ENCODE data around the gene ATP2B2. TPM values are rescaled to one million over a fixed set of nuclear protein-coding genes. Genes with fewer than 3 reads are reported as not detected.

Gene ATP2B2
- total and polyA plus RNA-seq, 2 donors (not counting 1 experiment from before 2014, with no cell fraction given), result not detected

GRCh38 chr3:10463533-10464434 lies 41.6 kb downstream of the ATP2B2 start:
- TF ChIP-seq EZH2 (IDR thresholded peaks at IDR 0.05; ENCODE audit: borderline replicate concordance, insufficient read depth, low read depth, low read length, poor library complexity, severe bottlenecking) (no peak), CTCF (IDR thresholded peaks at IDR 0.05) (no peak)
- H3K9ac ChIP-seq (ENCODE audit: low read length), result no peak overlapping the region
- H3K4me2 ChIP-seq (replicated peaks; ENCODE audit: low read depth, low read length, poor library complexity, severe bottlenecking), result no peak overlapping the region

More at GRCh38 chr3:10463533-10464434, 41.6 kb downstream of the ATP2B2 start:
- no peak for DNase-seq
- Histone ChIP-seq H3K4me3 (ENCODE audit: control extremely low read depth in 1 of 5, extremely low read depth in 1 of 5, insufficient read depth in 1 of 5, low read depth in 2 of 5, low read length in 4 of 5) (no peak overlapping the region), H4K20me1 (ENCODE audit: control insufficient read depth, insufficient read depth, low read length, poor library complexity, severe bottlenecking) (no peaks in the 10 kb centered on the region), H3K79me2 (ENCODE audit: control insufficient read depth, insufficient read depth, low read length) (no peaks in the 10 kb centered on the region), H3K36me3 (replicated peaks in 1 of 2; ENCODE audit: control extremely low read depth in 1 of 2, control insufficient read depth in 1 of 2, extremely low read depth in 1 of 2, insufficient read depth in 2 of 2, low read length in 1 of 2) (no peaks in the 10 kb centered on the region), H3K27me3 (replicated peaks in 1 of 4; ENCODE audit: control extremely low read depth in 1 of 4, control insufficient read depth in 3 of 4, insufficient read depth in 4 of 4, low read length in 3 of 4) (peaks cover 0 to 28% (median 1%) of the 10 kb centered on the region in 4 experiments), H2AFZ (ENCODE audit: insufficient read depth, low read depth, low read length, poor library complexity, severe bottlenecking) (no peak overlapping the region), H3K4me1 (ENCODE audit: control insufficient read depth in 2 of 2, insufficient read depth in 2 of 2, low read length in 2 of 2) (peaks cover 0 to 6% of the 10 kb centered on the region in 2 donors), H3K9me3 (ENCODE audit: control extremely low read depth in 1 of 3, control insufficient read depth in 2 of 3, insufficient read depth in 1 of 3, low read length in 2 of 3) (peaks cover 0 to 7% (median 0%) of the 10 kb centered on the region in 3 donors), H3K27ac (ENCODE audit: low read length in 2 of 2) (no peak overlapping the region)
- peaks cover 7% of the 10 kb centered on the region for H3K4me1 Mint-ChIP-seq
- POLR2A ChIA-PET, result no interaction called here
- no peak for ATAC-seq (ENCODE audit: low read depth)
- WGBS (ENCODE audit: insufficient coverage), result 60% methylated on average over 15 of the region's 21 CpGs
- CTCF ChIA-PET, result no interaction called here
- peaks cover 23% of the 10 kb centered on the region for H3K27me3 Mint-ChIP-seq
- no peaks in the 10 kb centered on the region for H3K9me3 Mint-ChIP-seq (ENCODE audit: insufficient read depth)
- intact Hi-C loops (cut with micrococcal nuclease), result no loop called here
- no peak overlapping the region for H3K27ac Mint-ChIP-seq
- no peak overlapping the region for H3K4me3 Mint-ChIP-seq

All from B cell (primary cell).